COLO829 (cell line): ENCODE data around the gene C19orf25.

ENCODE experiments used
- DNase-seq: peaks from one replicate; pipeline ENCODE4 v3.0.0; 2012; ENCODE audit warnings: low spot score

Gene C19orf25

DNA sequence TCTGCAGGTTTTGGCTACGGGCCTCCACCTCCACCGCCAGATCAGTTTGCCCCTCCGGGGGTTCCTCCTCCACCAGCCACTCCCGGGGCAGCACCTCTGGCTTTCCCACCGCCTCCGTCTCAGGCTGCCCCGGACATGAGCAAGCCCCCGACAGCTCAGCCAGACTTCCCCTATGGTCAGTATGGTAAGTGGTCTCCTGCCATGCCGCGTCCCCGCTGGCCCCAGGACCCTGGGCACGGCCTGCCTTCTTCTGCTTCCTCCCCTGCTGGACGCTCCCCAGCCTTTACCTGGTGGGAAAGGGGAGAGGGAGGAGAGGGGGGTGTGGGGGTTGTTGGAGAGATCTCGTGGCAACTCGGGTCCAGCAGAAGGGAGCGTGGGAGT is 46.5 kb downstream of the C19orf25 start:
- DNase-seq: no peak

DNA sequence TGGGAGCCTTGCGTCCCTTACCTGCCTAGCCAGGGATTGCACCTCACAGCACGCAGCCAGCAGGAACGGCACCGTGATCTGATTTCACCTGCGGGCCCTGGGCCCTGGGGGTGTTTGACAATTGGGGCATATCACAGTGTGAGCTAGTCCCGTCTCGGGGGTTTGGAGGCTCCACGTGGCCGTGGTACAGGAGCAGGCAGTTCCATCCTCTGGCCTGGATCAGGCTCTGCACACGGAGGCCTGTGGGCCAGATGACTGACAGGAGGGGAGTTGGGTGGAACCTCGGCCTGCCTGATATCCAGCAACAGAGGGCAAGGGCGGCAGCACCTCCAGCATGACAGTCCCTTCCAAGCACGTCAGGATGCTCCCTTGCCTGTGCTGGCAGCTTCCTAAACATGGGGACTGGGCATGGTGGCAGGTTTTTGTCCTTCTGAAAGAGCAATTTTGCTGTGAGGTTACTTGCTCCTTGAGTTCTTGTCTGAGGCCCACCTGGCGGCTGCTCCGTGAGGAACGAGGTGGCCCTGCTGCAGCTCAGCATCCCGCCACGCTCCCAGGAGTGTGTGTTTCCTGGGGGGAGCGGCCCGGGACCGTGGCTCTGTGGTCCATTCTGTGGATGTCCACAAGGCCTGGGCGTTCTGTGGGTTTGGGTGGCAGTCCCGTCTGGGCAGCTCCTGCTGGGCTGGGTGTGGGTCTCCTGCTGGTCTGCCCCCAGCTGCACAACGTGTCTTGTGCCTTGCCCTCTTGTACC is 47.1 kb downstream of the C19orf25 start:
- no peak for DNase-seq

DNA sequence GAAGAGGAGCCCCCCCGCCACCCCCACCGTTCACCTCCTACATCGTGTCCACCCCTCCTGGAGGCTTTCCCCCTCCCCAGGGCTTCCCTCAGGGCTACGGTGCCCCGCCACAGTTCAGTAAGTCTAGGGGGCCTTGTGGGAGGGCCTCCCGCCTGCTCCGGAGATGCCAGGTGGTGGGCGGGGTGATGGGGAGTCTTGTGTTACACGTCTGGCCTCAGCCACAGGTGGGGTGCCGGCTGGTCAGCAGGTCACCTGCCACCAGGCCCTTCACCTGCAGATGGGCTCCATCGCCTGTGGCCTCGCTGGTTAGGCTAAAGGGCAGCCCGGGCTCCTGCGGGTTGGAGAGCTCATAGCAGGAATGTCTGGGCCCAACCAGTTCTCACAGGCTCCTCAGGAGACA is 48.8 kb downstream of the C19orf25 start:
- no peak for DNase-seq

DNA sequence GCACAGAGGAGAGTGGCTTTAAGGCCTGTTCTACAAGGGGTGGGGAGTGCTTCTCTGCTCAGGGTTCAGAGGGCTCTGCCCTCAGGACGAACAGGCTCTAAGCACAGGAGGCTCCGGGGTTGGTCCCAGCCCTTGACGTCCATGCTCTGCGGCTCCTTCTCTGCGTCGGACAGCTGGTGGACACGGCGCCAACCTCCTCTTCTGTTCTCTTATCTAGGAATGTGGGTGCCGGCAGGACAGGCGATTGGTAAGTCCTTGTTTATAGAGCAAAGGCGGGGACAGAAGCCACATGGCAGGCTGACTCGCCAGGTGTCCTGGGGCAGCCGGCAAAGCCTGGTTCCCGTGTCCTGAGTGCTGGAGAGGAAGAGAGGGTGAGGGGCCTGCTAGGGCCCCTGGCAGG is 49.3 kb downstream of the C19orf25 start:
- no peak for DNase-seq

DNA sequence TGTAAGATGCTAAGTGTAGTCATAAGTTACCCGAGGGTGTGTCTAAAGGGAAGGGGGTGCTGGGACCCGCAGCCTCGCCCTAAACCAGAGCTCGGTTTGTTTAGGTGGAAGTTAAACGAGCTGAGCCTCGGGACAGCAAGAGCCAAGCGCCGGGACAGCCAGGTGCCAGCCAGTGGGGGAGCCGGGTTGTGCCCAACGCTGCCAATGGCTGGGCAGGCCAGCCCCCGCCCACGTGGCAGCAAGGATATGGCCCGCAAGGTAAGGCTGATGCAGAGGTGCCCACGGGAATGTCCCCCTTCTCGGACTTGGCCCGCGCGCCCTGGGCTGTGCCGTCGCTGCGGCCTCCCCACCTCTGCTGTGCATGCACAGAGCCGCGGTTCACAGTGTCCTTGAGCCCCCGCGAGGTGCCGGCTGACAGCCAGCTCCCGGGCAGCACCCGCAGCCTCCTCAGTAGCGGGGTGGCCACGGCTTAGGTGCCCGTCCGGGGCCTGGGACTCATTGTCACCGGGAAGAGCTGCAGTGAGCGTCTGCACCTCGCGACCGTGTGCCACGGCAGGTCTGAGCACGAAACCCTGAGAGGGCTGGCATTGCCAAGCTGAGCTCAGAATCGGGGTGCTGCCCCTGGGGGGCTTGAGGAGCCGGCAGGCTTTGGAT is 50.1 kb downstream of the C19orf25 start:
- DNase-seq: no peak

DNA sequence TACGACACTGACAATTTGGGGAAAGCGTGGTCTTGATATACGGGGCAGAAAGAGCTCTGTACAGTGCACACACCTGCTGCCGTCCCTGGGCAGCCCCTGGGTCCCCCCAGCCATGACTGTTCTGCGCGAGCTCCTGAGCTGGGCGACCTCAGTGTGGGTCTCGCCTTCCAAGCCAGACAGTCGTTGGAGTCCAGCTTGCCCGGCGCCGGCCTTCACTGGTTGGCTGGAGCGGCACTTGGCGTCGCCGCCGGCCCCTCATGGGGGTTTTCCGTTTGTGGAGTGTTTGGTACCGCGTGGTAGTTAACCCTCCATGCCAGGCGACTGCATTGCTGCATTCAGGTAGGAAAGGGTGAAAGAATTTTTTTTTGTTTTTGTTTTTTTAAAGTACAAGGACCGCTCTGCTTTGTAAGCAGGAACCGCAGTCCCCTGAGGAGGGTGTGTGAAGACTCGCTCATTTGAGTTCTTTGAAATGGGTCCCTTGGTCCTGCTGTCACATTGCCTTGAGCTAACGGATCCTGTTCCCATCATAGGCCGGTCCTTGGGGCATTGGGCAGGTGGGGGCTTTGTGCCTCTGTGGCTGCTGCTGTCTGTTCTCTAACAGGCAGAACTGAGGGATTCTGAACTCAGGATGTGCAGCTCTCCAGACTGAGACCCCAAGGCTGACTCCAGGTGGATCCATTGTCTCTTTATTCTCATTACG is 51.6 kb downstream of the C19orf25 start:
- no peak for DNase-seq

DNA sequence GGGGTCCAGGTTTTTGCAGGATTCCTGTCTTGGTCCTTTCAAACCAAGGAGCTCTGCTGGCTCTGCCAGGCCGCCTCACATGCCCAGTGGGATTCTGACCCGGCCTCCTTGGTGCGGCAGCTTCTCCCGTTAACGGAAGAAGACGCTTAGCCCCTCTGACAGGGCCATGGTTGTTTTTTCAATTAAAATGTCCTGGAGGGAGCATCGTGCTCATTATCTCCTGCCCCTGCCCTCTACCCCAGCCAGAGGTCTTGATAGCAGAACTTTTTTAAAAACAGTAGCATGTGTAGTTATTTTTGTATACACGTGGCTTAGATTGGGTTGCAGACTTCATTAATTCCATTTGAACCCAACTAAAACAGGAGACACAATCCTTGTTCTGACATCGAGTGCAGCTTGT is 52.3 kb downstream of the C19orf25 start:
- DNase-seq: no peak

DNA sequence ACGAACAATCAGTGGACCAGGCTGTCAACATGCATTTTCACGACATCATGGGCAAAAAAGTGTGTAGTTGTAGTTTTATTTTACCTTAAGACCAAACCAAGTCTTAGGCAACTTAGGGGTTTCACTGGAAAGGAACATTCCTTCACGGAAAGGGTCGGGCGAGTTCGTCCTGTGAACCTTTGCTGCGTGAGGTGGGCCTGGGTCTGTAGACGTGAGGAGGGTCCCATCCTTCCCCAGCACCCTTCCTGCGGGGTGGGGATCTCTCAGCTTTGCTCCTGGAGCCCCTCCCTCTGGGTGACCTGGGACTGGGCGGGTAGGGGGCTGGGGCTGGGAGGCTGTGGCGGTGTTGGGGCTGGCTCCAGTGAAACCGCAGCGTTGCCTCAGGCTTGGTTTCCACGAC is 53.1 kb downstream of the C19orf25 start:
- no peak for DNase-seq

DNA sequence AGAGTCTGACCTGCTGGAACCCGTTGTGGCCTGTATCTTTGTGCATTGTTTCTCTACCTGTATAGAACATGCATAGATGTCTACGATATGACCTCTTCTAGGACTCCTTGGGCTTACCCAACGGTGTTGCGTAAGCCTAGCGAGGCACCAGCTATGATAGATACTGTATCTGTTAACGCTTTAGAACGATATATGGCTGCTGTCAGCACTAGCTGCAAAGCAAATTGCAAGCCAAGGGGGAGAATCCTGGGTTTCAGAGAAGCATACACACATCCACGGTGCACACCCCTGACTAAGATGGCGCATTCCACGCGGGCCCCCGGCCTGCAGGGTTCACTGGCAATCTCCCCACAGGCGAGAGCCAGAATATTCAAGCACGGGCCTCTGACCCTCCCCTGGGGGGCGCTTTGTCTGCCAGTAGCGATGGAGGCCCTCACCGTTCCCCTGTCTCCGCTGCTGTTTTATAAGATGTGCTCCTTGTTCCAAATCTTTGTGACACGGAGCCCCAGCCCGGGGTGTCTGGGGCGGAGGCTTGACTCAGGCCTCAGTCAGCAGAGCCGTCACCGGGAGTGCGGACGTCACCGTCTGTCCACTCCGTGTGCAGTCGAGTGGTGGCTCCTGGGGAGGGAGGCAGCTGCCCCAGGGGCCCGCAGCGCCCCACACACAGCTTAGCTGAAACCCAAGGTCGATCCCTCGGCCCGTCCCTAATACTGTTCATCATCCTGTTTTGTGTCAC is 53.7 kb downstream of the C19orf25 start:
- no peak for DNase-seq

DNA sequence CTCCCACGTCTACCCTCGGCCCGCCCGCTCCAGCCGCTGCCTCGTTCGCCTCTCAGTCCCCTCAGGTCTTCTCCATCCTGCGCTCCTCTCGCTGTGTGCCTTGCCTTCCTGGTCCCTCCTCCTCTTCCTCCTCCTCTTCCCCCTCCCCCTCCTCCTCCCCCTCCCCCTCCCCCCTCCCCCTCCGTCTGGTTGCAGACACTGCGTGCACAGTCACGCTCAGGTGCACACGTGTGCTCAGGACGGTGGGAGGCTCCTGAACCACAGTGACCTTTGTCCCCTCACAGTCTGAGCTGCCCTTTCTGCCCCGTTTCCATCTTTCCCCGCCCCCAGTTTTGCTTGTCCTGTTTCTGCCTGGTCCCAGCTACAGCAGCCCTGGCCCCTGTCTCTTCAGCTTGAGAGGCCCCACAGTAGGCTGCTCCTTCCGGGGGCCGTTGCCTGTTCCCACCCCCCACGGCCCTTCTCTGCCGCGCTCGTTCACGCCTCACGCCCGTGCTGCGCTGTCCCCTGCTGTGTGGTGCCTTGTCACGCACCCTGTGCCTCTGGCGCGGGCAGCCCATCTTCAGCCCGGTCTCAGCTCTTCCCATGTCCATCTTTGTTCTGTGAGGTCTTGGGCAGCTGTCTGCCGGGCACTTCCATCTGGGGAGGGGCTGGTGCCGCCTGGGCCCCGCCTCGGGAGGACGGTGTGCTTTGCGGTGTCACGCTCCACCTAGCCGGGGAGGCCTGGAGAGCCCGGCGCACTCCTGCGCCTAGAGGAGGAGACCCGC is 54.6 kb downstream of the C19orf25 start:
- DNase-seq: no peak

DNA sequence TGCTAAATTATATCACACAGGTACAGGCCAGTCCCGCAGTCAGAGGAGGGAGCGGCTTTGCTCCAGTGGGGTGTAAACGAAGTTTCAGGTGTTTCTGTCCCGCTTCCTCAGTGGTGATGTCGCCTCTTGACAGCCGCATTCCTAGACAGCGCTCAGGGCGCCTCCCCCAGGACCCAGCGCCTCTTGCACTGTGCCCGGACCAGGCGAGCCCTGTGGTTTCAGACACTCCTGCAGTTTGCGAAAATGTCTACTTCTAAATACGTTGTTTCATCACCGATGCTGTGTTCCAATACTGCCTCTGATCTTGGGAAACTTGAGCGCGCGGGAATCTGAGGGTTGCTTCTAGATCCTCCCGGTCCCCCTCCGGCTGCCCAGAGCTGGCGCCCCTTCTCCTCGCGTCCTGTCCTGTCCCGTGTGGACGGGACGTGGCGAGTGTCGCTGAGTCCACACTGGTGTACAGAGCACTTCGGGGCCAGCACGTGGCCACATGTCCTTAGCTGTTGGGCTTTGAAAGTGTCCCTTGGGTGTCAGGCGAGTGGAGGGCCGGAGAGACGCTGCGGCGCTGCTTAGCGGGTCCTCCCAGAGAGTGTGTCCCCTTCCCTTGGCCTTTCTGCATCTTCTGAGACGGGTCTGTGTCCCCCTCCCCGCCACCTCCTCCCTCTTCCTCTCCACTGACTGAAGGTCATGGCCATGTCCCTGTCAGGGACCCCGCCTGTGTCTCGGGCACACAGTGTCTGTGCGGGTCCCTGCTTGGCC is 55.4 kb downstream of the C19orf25 start:
- no peak for DNase-seq
